H1 (cell line): Measurements from ENCODE around the gene KRT5. TPM values are rescaled to one million over a fixed set of nuclear protein-coding genes. Genes with fewer than 3 reads are reported as not detected.

Source experiments
- CHD2 ChIP-seq: IDR thresholded peaks from 2 replicates; pipeline ENCODE4 v1.6.1; 2012; ENCODE audit warnings: low read length, improper control_type of control experiment
- CHD7 ChIP-seq: fragments of 300-600 bp; sonication (generic); IDR thresholded peaks from 2 replicates; pipeline ENCODE4 v1.7.1; 2012; ENCODE audit warnings: low read length, moderate library complexity, mild to moderate bottlenecking, inconsistent platforms; ENCODE audit not compliant: insufficient replicate concordance
- EGR1 ChIP-seq: IDR thresholded peaks from 2 replicates; pipeline ENCODE4 v1.6.1; 2011; ENCODE audit warnings: low read depth, low read length, borderline replicate concordance
- EP300 ChIP-seq, 2 experiments: IDR thresholded peaks; 1 replicate in 1 of 2; 2 replicates in 1 of 2; pipeline ENCODE4 v1.6.1; 2011 to 2012; ENCODE audit warnings: low read depth in 2 of 2, low read length in 2 of 2, mild to moderate bottlenecking in 2 of 2, borderline replicate concordance in 1 of 2, inconsistent platforms in 1 of 2, moderate library complexity in 1 of 2
- EZH2 ChIP-seq: fragments of 200-600 bp; sonication (generic); IDR thresholded peaks from 2 replicates; pipeline ENCODE4 v1.7.1; 2012; ENCODE audit warnings: low read depth, mild to moderate bottlenecking, moderate library complexity, low read length, inconsistent platforms; ENCODE audit not compliant: severe bottlenecking
- HDAC2 ChIP-seq, 2 experiments: fragments of 300-600 bp in 1 of 2; sonication (generic) in 1 of 2; IDR thresholded peaks; 2 replicates each; pipeline ENCODE4 v1.6.1; 2011 to 2012; ENCODE audit warnings: low read depth in 2 of 2, low read length in 2 of 2, mild to moderate bottlenecking in 2 of 2, moderate library complexity in 2 of 2, borderline replicate concordance in 1 of 2, inconsistent platforms in 1 of 2
- RNF2 ChIP-seq: fragments of 200-900, 300-1000 bp; sonication (generic); IDR thresholded peaks from 2 replicates; pipeline ENCODE4 v1.7.1; 2016; ENCODE audit warnings: borderline replicate concordance, low read depth, mild to moderate bottlenecking, antibody characterized with exemption, low read length; ENCODE audit not compliant: poor library complexity, severe bottlenecking; ENCODE audit errors: missing control alignments
- SIRT6 ChIP-seq: IDR thresholded peaks from one replicate; pipeline ENCODE4 v1.7.1; 2012; ENCODE audit warnings: low read length, inconsistent platforms
- SP1 ChIP-seq: IDR thresholded peaks from 2 replicates; pipeline ENCODE4 v1.6.1; 2011; ENCODE audit warnings: low read depth, low read length
- SRF ChIP-seq: IDR thresholded peaks from 2 replicates; pipeline ENCODE4 v1.6.1; 2011; ENCODE audit warnings: mild to moderate bottlenecking, low read depth, low read length, moderate library complexity
- polyA plus RNA-seq, 7 experiments: library from polyadenylated mRNA; depleted of rRNA in 3 of 7; stranded (reverse) in 5 of 7; unstranded in 2 of 7; fragments of >200 nt in 5 of 7; fragments of 200-250 nt in 2 of 7; gene quantifications; 1 replicate in 5 of 7; 2 replicates in 1 of 7; 4 replicates in 1 of 7; pipeline versions ENCODE4 v1.2.1 to v1.2.3, GENCODE V29; 2011 to 2013; ENCODE audit warnings: missing spikeins in 2 of 7, mixed read lengths in 2 of 7
- total RNA-seq: library from RNA; stranded (reverse); fragmentation: NEBNext Ultra II Directional; extraction: Animal tissue kit (Norgen Biotek cat#: 25700); gene quantifications from 2 replicates; pipeline ENCODE4 v1.2.1, GENCODE V29; 2021

KRT5 gene
- total and polyA plus RNA-seq, 2 of the 8 experiments (the other 6 are each of a cell fraction or from before 2014, with no cell fraction given): 0.18 TPM; not detected in 1

DNA sequence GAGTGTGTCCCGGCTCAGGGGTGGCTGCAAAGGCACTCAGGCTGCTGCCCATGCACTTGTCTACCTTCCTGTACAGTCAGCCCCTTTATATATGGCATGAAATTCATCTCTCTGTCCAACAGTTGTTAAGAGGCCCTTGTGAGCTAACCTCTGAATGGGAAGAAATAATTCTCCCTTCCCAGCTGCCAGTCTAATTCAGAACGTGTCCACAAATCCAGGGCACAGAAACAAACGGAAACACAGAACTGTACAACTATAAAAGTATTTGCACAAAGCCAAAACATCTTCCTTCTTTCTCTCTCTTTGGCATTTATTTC, 849 bp downstream of the KRT5 start (continued):
- TF ChIP-seq CHD7: no peak
- no peak for TF ChIP-seq EZH2
- TF ChIP-seq RNF2: no peak
- no peak for TF ChIP-seq SIRT6
- TF ChIP-seq HDAC2 (IDR thresholded peaks at IDR 0.05; ENCODE audit: borderline replicate concordance in 1 of 2, low read depth in 2 of 2, low read length in 2 of 2): no peak
- TF ChIP-seq CHD2: no peak
- no peak for TF ChIP-seq SP1
- TF ChIP-seq EP300 (IDR thresholded peaks at IDR 0.05; ENCODE audit: borderline replicate concordance in 1 of 2, low read depth in 2 of 2, low read length in 2 of 2): no peak
- TF ChIP-seq SRF: no peak
- no peak for TF ChIP-seq EGR1
